Measurements from ENCODE around the gene GRM4.

GRM4 gene

DNA sequence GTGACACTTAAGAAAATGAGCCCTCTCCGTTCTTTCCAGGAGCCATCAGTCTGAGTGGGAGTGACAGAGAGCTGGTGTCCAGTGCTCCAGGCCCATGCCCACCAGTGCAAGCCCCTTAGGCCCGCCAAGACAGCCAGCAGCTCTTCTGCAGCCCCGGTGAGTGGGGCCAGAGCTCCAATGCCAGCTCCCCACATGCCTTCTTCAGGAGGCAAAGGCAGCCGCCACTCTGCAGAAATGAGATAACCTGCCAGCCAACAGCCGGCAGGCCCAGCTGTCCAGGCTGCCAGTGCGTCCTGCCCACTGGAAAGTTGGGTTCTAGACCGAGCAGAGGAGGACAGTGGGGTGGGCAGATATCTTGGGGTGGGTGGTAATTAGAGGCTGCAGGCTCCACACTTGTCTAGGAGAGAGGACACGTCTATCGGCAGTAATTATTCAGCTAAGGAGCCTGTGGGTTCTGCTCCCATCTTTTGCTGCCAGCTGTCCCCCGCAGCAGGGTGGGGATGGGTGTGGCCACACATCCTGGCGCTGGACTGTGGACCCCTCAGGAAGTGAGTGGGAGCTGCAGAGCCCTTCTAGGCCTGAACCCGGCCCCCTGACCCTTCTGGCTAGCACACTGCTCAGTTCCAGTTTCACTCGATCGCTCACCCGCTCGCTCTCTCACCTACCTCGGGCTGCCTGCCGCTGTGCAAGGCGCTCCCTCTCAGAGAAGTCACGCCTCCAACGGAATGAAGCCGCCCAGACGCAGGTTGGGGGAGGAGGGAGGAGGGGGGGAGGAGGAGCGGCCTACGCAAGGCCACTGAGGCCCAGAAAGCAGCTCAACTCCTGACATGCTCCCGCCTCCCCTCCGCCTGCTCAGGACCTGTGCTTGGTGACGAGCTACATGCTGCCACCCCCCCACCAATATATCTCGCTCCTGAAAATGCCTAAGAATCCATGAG, 3.6 kb downstream of the GRM4 start:
- no peak for DNase-seq

DNA sequence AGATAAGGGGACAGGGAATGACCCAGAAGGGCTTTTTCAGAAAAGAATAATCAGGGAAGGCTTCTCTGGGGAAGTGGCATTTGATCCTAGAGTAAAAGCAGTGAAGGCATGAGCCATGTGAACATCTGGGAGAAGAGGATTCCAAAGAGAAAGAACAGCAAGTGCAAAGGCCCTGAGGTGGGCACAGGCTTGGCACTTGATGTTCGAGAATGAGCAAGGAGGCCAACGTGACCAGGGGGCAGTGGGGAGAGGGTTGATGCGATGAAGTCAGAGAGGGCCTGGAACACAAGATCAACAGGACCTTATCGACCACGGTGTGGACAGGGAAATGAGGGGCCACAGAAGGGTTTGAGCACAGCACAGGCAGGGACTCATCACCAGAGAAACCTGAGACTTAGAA, 5.8 kb downstream of the GRM4 start:
- no peak for DNase-seq

DNA sequence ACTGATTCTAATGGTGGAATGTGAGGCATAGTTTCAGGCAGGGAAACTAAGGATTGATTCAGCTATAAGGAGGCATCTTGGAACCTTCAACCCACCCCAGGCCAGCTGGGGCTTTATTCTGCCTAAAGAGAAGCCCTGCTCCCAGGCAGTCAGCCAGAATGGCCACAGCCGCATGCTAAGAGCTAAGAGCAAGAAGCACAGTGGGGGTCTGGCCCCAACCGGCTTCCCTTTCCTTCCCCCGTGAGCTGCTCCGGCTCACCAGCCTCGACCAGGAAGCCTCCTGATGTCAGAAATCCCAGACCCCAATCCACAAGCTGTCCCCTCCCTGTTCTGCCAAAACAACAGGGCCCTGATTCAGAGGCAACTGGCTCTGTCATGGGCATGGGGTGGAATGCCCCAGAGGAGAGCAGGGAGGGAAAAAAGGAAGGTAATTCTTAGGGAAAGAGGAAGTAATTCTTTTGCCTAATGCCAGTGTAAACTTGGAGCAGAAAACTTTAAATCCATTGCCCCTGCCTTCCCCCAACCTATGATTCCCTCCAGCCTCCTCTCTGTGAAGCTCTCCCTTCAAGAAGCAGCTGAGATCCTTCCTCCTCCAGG, 6.9 kb downstream of the GRM4 start:
- no peak for DNase-seq

DNA sequence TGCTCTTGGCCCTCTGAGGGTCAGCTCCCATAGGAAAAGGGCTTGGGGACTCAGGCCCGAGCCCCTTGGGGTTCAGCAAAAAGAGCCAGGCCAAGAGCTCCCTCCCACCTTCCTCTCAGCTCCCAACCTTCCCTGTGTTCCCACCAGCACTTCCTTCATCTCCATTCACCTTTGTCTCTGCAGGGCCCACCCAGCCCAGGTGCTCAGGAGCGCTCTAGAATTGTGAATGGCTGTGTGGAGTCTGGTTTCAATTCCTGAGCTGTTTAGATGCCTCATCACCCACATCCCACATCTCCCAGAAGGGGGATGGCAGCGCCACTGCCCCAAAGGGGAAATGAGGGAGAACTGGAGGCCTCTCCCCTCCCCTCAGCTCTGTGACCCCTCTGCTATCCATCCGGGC, 7.7 kb downstream of the GRM4 start:
- no peak for DNase-seq

DNA sequence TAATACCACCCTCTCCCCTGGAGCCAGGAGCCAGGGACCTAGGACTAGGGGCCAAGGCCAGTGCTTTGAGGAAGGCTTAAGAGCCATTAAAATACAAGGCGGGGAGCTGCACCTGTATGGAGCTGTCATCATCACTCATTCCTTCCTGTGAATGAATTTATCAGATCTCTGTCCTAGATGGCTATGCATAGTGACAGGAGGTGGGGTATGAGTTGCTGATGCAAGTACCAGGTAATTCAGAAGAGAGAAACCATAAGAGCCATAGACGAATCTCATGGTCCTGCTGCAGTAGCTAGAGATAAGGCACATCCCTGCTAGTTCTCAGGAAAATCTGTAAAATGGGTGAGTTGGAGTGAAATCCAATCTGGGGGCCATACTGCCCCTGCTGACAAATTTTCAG, 10.3 kb downstream of the GRM4 start:
- no peak for DNase-seq

DNA sequence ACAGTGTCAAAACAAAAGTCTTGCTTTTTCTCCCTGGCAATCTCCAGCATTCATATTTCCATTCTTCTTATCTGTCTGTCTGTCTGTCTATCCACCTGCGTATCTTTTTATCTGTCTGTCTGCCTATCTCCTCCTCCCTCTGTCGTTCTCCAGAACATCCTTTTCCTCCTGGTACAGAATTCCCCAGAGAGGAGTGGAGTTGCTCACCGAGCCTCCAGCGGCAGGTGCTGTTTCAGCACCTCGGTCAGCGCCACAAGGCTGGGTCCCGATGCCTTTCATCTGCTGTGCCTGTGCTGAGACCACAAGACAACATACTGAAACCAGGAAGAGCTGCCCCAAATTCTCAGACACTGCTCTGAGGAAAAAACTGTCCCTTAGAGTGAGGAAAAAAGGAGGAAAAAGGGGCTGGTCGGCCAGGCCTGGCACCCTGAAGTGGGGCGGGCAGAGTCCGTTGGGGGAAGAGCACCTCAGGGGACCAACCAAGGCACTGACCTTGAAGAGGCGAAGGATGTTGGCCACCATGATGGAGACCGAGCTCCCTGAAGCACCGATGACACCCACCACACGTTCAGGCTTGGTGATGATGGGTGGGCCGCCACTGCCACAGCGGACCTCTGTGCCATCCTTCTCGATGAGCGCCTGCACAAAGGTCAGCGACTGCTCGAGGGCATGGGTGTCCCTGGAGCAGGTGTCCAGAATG, 13.3 kb downstream of the GRM4 start:
- no peak for DNase-seq

DNA sequence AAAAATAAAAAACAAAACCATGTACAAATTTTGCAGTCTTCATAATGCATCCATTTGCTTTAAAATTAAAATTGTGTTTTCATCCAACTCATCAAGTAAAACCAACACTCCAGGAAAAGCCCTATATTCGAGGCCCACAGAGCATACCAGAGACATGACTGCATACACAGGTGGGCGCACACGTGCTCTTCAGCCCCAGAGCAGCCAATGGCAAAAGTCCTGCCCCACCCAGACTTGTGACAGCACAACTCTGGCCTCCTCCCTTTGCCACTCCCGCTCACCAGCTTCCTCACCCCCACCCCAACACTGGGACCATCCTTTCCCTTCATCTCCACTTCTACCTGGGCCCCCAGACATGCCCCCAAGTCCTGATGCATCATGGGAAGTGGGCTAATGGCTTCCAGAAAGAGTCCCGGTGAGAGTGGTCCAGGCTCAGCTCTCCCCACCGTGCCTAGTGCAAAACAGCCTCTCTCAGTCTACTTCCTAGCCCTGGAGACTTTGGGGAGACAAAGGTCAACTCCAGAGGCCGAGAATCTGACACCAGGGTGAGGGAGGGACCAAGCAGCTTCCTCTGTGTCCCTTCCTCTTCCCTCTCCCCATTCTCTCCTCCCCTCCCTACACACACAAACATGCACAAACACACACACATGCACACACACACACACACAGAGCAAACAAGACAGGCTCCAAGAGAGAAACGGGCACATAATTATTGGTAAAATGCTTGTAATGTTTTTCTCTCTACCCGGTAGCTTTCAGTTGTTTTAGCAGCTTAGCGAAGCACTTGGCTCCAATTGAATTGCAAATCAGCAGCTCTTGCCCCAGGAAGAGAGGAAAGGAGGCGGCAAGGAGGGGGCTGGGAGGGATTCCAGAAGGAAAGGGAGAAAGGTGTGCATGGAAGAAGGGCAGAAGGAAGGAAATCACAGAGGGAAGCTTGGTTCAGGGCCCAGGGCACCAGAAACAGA, 14.3 kb downstream of the GRM4 start:
- no peak for DNase-seq

DNA sequence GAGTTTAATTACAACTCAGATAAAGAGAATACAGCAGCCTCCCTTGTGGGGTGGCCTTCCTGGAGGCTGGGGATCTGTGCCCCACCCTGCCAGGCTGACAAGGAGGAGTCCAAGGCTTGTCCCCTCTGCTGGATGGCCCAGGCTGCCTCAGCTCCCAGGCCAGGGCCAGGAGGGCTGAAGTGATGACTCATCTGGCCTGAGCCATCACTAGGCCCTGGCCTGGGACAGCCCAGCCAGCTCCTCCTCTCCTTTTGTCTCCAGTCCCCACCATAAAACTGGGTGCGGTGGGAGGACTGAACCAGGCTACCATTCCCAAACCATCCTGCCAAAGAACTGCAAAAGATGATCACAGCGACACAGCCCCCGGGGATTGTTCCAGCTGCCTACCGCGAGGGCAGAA, 15.0 kb downstream of the GRM4 start:
- DNase-seq: no peak

DNA sequence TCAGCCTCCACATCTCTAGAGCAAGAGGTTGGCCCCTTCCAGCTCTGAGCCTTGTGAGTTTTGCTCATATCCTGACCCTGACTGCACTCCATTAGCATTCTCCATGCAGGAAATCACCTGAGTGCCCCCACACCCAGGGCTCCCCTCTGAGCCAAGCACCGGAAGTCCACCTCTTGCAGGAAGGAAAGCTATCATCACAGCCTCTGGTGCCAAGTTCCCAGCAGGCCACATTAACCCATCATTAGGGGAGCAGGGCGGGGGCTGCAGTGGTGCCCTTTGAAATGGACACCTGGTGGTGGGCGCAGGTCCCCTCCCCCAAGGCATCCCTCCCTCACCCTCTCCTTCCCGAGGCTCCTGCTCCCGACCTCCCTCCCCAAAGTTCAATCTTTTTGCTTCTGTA, 16.1 kb downstream of the GRM4 start:
- DNase-seq: no peak

DNA sequence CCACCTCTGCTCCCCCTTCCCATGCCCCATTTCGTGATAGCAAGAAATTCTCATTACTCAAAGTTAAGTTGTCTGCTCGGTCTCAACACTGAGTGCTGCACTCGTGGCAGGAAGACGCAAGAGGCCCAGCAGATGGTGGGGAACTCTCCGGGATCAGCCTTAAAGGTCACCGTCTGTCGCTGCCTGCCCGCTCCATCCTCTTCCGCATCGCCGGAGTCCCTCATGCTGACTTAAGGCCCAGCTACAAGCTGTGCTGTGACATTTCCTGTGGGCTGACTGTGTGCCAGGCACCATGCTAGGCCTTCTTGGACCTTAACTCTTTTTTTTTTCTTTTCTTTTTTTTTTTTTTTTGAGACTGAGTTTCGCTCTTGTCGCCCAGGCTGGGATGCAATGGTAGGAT, 17.8 kb downstream of the GRM4 start:
- no peak for DNase-seq

DNA sequence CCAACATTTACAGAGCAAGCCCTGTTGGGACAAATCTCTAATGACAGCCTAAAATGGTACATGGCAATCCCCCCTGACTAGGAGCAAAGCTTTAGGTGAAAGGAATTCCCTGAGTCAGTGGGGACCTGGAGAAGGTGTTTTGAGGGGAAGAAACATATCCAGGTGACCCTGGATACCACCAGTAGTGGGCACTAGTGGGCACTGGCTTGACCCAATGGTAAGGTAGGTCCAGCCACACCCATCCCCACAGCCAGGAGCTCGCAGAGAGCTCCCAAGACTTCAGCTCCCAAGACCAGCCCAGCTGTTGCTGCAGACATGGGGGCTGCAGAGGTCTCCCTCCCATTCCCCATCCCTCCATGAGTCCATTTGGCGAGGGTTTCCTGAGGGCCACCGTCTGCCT, 19.5 kb downstream of the GRM4 start:
- no peak for DNase-seq

DNA sequence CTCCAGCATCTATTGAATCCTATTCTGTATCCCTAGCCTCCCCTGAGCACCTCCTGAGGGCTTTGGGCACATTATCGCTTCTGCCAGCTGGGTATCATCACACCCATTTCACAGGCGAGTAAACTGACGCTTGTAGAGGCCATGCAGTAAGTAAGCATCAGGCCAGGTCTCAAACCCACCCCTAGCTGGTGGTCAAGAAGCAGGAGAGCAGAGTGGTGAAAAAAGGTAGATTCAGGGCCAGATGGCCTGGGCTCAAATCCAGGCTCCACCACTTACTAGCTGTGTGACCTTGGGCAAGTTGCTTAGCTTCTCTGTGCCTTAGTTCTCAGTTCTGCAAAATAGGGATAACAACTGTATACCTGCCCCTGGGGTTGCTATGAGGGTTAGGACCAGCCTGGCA, 19.9 kb downstream of the GRM4 start:
- DNase-seq: no peak

DNA sequence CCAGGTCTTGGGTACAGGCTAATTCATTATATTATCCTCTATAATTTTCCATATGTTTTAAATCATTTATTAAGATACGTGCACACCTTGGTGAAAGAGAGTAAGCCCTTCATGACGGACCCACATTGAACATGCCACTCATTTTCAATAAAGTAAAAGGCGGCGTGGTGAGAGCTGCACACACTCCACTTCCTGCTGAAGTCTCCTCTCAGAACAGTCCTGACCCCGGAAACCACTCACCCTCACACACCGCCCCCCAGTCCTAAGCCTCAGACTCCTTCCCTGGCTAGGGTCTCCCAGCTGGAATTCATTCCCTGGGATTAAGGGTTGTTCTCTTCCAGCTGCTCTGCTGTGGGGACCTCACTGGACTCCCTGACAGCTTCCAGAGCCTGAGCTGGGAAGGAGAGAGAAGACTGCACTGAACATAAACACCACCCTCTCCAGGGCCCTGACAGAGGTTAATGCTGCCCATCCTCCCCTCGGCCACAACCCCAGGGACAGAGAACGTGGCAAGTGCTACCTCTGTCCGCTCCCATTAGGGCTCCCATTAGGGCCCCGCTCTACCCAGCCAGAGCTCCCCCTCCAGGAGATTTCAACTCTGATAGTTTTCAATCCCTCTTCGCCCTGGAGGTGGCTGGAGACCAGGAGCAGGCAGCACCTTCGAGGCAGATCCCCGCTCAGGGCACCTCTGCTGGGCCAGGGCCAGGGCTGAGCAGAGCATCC, 24.8 kb downstream of the GRM4 start:
- DNase-seq: no peak

DNA sequence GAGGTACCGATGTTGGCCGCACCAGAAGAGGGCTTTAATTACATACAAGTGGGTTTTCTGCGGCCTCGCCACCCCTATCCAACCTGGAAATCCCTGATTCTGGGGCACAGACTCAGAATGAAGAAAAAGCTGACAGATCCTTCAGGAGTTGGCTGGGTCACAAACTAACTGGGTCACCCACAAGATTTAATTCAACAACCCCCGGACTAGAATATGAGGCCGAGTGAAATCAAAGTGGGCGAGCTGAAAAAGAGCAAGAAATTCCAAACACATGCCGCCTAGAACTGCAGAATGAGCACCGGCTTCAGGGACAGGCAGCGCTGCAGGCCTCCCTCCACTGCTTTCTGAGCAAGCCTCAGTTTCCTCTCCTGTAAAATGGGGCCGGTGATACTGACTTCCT, 30.0 kb downstream of the GRM4 start:
- DNase-seq: no peak

DNA sequence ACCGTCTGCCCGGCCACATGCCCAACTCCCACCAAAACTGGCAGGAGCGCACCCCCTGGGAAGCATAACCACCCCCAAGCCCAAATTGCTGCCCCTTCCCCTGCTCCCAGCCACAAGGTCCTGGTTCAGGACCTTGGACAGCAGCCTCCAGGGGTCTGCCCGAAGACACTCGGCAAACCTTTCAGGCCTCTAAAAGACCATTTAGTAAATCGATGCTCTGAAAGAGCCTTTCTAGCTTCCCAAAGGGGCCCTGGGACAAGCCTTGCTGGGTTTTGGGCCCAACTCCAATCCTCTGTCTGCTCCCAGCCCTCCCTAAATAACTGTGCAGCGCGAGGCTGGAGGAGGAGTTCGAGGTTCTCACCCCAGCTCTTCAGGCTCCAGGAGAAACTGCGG, 30.5 kb downstream of the GRM4 start:
- DNase-seq: no peak

DNA sequence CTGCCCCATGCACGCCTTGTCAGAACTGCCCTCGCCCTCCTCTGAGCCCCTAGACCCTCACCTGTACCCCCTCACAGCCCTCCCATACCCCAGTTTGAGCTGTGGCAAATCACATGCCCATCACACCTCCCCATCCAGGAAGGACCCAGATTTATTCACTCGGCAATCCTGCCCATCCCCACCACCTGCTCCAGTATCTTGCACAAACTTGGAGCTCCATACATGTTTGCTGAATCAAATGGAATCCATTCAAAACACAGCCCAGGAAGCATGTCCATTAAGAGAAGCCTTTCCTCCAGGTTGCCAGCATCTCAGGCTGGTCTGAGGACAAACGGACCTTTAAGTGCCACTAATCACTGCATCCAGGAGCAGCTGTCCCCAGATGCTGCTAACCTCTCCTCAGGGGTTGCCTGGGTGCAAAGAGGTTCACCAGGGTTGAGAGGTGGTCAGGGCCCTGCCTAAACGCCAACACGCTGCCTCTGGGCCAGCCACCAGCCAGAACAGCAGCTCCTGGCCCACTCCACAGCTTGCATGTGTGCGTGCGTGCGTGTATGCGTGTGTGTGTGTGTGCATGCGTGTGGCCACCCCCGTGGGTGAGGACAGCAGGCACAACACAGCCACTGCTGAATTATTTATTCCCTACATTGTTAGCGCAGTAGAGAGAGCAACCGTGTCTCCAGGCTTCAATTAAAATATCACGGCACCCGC, 31.0 kb downstream of the GRM4 start:
- DNase-seq: no peak

DNA sequence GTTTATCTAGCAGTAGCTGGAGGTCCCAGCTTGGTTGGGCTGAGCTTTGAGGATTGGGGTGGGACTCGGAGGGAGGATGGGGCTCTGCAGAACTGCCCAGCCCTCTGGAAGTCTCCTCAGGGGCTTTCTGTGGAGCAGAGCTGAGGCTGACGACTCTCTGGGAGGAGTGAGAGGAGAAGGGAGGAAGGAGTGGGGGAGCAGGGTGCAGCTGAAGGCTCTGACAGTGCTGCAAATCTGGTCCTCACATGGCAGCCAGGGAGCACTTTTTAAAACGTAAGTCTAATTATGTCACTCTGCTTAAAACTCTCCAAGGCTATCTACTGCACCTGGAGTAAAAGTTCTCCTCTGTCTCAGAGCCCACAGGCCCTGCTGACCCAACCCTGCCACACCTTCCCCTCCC, 32.4 kb downstream of the GRM4 start:
- DNase-seq: no peak

DNA sequence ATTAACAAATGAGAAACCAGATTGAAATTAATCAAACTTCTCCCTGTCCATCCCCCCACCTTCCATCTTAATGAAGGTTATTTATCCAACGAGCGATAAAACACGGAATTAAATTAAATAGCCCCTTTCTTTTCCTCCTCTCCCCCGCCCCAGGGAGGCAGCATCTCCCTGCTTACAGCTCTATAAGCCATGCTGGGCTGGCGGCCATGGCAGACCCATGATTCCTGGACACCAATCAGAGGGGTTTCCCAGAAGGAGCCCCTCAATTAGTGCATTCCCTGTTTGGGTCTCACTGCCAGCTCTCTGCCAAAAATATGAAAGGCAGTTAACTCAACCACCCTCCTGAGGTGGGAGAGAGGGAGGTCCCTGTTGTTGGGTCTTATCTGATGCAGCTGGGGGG, 33.8 kb downstream of the GRM4 start:
- DNase-seq: no peak

DNA sequence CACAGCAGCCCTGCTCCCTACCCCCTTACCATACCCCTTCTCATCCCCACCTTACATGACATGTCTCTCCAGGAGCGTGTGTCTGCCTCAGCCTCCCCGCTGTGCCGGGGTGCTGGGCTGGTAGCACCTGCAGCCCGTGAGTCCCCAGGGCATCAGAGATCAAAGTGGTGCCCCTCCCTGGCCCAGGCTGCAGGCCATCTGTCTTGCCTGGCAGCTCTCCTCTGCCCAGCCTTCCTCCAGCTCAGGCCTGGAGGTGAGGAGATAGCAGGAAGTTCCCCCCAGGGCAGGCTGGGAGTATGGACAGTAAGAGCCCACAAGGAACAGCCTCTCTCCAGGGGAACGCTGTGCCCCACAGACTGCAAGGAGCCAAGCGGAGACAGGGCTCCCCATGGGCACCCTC, 35.3 kb downstream of the GRM4 start:
- DNase-seq: no peak

DNA sequence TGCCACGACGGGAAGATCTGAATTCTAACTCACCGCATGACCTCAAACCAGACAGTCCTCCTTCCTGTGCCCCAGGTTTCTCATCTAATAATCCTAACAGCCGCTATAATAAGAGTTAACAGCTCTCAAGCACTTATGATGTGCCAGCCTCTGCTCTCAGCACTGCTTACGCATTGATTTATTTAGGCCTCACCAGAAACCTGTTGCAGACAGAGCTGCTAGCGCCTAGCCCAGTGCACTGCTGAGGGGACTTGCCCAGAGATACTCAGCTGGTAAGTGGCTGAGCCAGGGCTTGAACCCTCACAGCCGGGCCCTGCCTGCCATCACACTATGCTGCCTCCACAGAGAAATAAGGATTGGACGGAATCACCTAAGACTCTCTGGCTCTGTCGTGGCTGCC, 37.7 kb downstream of the GRM4 start:
- DNase-seq: no peak

DNA sequence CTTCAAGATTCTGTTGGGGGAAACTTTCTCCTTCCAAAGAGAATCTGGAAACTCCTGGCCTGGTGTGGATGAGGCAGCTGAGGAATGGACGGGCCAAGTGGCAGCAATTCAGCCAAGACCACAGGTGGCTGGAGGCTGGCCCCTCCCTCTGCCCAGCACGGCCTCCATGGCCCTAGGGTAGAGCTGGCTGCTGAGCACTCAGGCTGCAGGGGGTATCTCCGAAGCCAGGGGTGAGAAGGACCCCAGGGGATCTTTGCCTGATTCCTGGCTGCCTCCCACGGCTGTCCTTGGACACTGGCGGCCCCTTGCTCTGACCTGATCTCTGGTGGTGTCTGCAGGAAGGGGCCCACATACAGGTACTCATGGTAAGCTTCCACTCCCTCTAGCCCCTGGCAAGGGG, 39.0 kb downstream of the GRM4 start:
- DNase-seq: no peak

DNA sequence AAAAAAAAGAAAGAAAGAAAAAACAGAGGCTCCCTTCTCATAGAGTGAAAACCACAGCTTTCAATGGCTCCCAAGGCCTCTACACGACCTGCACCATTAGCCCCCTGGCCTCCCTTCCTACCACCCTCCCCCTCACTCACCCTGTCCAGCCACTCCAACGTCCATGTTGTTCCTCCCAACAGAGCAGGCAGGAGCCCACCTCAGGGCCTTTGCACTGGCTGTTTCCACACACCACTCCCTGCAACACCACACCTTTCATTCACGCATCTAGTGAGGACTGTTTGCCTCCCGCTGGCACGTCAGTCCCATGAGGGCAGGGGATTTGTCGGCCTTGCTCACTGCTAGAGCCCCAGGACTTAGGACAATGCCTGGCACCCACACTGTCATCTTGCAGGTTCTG, 39.5 kb downstream of the GRM4 start:
- DNase-seq: no peak

Measured in NCI-H1930 (cell line).